Measurements from ENCODE around the gene TNFAIP2.

TNFAIP2 gene

DNA sequence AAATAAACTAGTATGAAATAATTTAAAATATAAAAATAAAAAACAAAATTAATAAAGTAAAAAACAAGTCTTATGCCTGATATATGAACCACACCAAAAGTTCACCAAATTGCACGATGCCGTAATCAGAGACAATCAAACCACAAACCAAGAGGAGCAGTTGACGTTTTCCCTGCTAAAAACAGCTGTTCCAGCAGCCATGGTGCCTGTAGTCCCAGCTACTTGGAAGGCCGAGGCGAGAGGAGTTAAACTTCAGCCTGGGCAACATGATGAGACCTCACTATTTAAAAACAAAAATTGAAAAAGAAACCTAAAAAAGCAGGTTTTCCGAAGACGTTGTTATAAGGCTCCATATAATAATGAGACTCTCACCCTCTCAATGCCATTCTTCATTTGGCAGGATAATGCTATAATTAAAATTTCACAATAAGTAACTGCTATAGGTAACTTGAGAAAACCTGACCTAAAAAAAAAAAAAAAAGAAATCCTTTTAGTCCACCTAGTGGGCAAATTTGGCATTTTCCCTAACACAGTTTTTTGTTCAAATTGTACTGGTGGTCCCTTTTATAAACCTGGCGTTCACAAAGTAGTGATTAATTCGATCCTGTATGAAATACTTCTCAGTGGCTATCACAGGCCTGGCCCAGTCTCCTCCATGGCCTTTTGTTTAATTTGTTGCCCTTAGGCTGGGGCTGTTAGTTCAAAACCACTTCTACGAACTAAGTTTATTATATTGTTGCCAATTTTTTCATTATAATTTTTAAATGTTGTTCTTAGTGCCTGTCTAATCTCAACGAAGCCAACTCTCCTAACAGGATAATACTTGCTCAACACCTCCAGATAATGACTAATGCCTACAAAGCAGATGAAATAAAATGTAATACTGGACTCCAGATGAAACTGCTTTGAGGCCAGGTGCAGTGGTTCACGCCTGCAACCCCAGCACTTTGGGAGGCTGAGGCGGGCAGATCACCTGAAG, 62.1 kb downstream of the TNFAIP2 start:
- Histone ChIP-seq H3K4me1 (ENCODE audit: control insufficient read depth, insufficient read depth, low read length) (peaks cover 28% of the 10 kb centered on the region), H3K9ac (ENCODE audit: low read length) (no peak overlapping the region), H3K9me3 (ENCODE audit: control insufficient read depth, insufficient read depth, low read depth, low read length) (no peaks in the 10 kb centered on the region), H3K27me3 (ENCODE audit: control insufficient read depth, insufficient read depth, low read length) (peaks cover 19% of the 10 kb centered on the region; the same call in 1 of the 2 replicates), H3K36me3 (ENCODE audit: control insufficient read depth, insufficient read depth, low read length) (no peaks in the 10 kb centered on the region), H3K27ac (ENCODE audit: low read depth, low read length) (no peak overlapping the region), H3K4me3 (ENCODE audit: low read depth, low read length) (no peak overlapping the region)

DNA sequence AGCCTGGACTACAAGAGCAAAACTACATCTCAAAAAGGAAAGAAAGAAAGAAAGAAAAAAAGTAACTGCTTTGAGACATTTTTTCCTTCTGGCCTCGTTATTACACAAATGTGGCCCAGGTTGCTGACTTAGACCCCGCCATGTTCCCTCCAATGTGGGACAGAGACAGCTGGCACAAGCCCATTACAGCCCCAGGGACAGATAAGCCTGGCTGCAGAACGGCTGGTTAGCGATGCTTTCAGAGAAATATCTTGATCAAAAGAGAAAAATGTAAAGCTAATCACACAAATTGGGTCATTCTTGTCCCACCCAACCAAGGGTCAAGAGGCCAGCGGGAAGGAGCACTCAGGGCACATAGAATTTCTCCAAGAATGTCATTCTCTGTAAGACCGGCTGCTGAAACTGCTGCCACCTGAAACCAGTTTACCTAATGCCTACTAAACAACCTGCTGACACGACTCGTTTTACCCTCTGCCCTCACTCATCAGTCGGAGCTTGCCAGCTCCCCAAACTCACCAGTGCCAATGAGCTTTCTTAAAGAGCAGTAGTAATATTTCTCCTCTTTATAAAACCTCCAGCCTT, 63.1 kb downstream of the TNFAIP2 start:
- Histone ChIP-seq H3K4me1 (ENCODE audit: control insufficient read depth, insufficient read depth, low read length) (peaks cover 28% of the 10 kb centered on the region), H3K27me3 (ENCODE audit: control insufficient read depth, insufficient read depth, low read length) (peaks cover 23% of the 10 kb centered on the region; the same call in 1 of the 2 replicates), H3K4me3 (ENCODE audit: low read depth, low read length) (no peak overlapping the region), H3K9me3 (ENCODE audit: control insufficient read depth, insufficient read depth, low read depth, low read length) (no peaks in the 10 kb centered on the region), H3K9ac (ENCODE audit: low read length) (no peak overlapping the region), H3K36me3 (ENCODE audit: control insufficient read depth, insufficient read depth, low read length) (no peaks in the 10 kb centered on the region), H3K27ac (ENCODE audit: low read depth, low read length) (no peak overlapping the region)
